ENCODE data around the gene CHTF18. TPM values are rescaled to one million over a fixed set of nuclear protein-coding genes. Genes with fewer than 3 reads are reported as not detected.

CHTF18 gene
- total and polyA plus RNA-seq, 9 of the 15 experiments (the other 6 are each of a cell fraction or from before 2014, with no cell fraction given), result 2.5 to 123 (median 17.0) TPM

DNA sequence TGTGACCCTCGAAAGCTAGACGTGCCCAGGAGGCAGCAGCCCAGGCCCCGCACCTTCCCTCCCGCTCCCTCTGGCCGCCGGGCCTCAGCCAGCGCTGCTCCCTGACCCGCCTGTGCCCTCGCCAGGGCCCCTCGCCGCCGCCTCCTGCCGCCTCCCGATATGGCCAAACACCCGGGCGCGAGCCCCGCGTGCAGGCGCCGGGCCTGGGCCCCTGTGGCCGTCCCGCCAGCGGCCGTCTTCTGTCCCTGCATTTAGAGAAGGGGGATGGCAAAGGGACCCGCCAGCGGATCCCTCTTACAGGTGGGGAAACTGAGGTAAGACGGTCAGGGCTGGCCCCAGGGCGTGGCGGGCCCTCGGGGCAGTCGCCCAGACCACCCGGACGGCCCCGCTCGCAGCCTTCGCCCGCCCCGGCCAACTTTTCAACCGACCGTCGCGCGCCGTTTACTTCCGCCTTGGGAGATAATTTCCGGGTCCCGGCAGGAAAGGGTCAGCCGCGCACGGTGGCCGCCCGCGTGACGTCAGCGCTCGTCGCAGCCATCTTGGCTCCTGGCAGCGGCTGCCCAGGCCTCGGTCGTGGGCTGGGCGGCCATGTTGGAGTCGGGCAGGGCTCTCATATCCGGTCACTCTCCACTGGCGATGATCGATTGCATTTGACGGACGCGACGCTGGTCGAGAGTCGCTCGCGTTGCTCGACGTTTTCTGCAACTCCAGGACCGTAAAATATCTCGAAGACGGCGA lies 19.1 kb downstream of the CHTF18 start (continued):
- TF ChIP-seq, protein P1, sequence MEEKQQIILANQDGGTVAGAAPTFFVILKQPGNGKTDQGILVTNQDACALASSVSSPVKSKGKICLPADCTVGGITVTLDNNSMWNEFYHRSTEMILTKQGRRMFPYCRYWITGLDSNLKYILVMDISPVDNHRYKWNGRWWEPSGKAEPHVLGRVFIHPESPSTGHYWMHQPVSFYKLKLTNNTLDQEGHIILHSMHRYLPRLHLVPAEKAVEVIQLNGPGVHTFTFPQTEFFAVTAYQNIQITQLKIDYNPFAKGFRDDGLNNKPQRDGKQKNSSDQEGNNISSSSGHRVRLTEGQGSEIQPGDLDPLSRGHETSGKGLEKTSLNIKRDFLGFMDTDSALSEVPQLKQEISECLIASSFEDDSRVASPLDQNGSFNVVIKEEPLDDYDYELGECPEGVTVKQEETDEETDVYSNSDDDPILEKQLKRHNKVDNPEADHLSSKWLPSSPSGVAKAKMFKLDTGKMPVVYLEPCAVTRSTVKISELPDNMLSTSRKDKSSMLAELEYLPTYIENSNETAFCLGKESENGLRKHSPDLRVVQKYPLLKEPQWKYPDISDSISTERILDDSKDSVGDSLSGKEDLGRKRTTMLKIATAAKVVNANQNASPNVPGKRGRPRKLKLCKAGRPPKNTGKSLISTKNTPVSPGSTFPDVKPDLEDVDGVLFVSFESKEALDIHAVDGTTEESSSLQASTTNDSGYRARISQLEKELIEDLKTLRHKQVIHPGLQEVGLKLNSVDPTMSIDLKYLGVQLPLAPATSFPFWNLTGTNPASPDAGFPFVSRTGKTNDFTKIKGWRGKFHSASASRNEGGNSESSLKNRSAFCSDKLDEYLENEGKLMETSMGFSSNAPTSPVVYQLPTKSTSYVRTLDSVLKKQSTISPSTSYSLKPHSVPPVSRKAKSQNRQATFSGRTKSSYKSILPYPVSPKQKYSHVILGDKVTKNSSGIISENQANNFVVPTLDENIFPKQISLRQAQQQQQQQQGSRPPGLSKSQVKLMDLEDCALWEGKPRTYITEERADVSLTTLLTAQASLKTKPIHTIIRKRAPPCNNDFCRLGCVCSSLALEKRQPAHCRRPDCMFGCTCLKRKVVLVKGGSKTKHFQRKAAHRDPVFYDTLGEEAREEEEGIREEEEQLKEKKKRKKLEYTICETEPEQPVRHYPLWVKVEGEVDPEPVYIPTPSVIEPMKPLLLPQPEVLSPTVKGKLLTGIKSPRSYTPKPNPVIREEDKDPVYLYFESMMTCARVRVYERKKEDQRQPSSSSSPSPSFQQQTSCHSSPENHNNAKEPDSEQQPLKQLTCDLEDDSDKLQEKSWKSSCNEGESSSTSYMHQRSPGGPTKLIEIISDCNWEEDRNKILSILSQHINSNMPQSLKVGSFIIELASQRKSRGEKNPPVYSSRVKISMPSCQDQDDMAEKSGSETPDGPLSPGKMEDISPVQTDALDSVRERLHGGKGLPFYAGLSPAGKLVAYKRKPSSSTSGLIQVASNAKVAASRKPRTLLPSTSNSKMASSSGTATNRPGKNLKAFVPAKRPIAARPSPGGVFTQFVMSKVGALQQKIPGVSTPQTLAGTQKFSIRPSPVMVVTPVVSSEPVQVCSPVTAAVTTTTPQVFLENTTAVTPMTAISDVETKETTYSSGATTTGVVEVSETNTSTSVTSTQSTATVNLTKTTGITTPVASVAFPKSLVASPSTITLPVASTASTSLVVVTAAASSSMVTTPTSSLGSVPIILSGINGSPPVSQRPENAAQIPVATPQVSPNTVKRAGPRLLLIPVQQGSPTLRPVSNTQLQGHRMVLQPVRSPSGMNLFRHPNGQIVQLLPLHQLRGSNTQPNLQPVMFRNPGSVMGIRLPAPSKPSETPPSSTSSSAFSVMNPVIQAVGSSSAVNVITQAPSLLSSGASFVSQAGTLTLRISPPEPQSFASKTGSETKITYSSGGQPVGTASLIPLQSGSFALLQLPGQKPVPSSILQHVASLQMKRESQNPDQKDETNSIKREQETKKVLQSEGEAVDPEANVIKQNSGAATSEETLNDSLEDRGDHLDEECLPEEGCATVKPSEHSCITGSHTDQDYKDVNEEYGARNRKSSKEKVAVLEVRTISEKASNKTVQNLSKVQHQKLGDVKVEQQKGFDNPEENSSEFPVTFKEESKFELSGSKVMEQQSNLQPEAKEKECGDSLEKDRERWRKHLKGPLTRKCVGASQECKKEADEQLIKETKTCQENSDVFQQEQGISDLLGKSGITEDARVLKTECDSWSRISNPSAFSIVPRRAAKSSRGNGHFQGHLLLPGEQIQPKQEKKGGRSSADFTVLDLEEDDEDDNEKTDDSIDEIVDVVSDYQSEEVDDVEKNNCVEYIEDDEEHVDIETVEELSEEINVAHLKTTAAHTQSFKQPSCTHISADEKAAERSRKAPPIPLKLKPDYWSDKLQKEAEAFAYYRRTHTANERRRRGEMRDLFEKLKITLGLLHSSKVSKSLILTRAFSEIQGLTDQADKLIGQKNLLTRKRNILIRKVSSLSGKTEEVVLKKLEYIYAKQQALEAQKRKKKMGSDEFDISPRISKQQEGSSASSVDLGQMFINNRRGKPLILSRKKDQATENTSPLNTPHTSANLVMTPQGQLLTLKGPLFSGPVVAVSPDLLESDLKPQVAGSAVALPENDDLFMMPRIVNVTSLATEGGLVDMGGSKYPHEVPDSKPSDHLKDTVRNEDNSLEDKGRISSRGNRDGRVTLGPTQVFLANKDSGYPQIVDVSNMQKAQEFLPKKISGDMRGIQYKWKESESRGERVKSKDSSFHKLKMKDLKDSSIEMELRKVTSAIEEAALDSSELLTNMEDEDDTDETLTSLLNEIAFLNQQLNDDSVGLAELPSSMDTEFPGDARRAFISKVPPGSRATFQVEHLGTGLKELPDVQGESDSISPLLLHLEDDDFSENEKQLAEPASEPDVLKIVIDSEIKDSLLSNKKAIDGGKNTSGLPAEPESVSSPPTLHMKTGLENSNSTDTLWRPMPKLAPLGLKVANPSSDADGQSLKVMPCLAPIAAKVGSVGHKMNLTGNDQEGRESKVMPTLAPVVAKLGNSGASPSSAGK (IDR thresholded peaks at IDR 0.05), result peak; percentile 94; the same call in 1 of the 2 replicates
- TF ChIP-seq ESRRB (CRISPR knock-in tag; IDR thresholded peaks at IDR 0.05; ENCODE audit: borderline replicate concordance) (no peak), ZC3H4 (CRISPR knock-in tag; IDR thresholded peaks at IDR 0.05; ENCODE audit: borderline replicate concordance) (peak; percentile 25; the same call in 1 of the 2 replicates), SMARCE1 (IDR thresholded peaks at IDR 0.05) (no peak), CREM (IDR thresholded peaks at IDR 0.05; ENCODE audit: low read depth) (peak; percentile 98), JUND (IDR thresholded peaks at IDR 0.05; ENCODE audit: borderline replicate concordance, low read depth, low read length) (peak; percentile 93), JUND (tag; IDR thresholded peaks at IDR 0.05; ENCODE audit: borderline replicate concordance, low read depth, low read length) (peak; percentile 79; the same call in 1 of the 3 replicates), DIDO1 (tag; IDR thresholded peaks at IDR 0.05; ENCODE audit: low read depth) (peak; percentile 77; the same call in 1 of the 2 replicates), SOX6 (IDR thresholded peaks at IDR 0.05) (peak; percentile 53; the same call in 1 of the 2 replicates), XRCC5 (IDR thresholded peaks at IDR 0.05; ENCODE audit: low read depth, low read length) (peak; percentile 45; the same call in 1 of the 2 replicates), MAZ (CRISPR knock-in tag; conservative IDR thresholded peaks at IDR 0.05 in 1 of 2, IDR thresholded peaks at IDR 0.05 in 1 of 2) (peak; percentile 71 to 77; a peak in 3 of 4 replicates), YY1 (IDR thresholded peaks at IDR 0.05; ENCODE audit: borderline replicate concordance in 1 of 3, control insufficient read depth in 1 of 3, extremely low read depth in 1 of 3, insufficient read depth in 3 of 3, insufficient read length in 1 of 3, insufficient replicate concordance in 2 of 3, low read depth in 1 of 3, low read length in 2 of 3) (peak; percentile 100), NR2C2 (CRISPR knock-in tag; IDR thresholded peaks at IDR 0.05) (peak; percentile 97), NR2C2 (tag; IDR thresholded peaks at IDR 0.05) (peak; percentile 99), CSDE1 (IDR thresholded peaks at IDR 0.05) (peak in 1 of 2 experiments; percentile 94; a peak in 3 of 4 replicates)
